SK-N-SH (cell line): ENCODE results near the gene CLEC18A.

Experiments
- ELF1 ChIP-seq: IDR thresholded peaks from 2 replicates; pipeline ENCODE4 v1.4.0; 2012
- EP300 ChIP-seq, 2 experiments: IDR thresholded peaks; 2 replicates each; pipeline versions ENCODE4 v1.4.0 to v1.6.1; 2012; ENCODE audit warnings: borderline replicate concordance in 1 of 2, low read depth in 1 of 2, low read length in 1 of 2
- FOSL2 ChIP-seq: IDR thresholded peaks from 2 replicates; pipeline ENCODE4 v1.4.0; 2012; ENCODE audit warnings: low read depth, mild to moderate bottlenecking, moderate library complexity, borderline replicate concordance
- FOXJ3 ChIP-seq: sonication (generic); formaldehyde crosslinking; IDR thresholded peaks from 2 replicates; pipeline ENCODE4 v1.5.1; 2020; ENCODE audit warnings: mild to moderate bottlenecking, missing genetic modification reagents
- FOXM1 ChIP-seq: IDR thresholded peaks from 2 replicates; pipeline ENCODE4 v1.4.0; 2012; ENCODE audit warnings: low read depth, mild to moderate bottlenecking
- MEF2A ChIP-seq: IDR thresholded peaks from 2 replicates; pipeline ENCODE4 v1.4.0; 2012; ENCODE audit warnings: low read depth, borderline replicate concordance
- POLR2AphosphoS5 ChIP-seq: IDR thresholded peaks from 2 replicates; pipeline ENCODE4 v1.6.1; 2012; ENCODE audit warnings: low read depth, low read length
- RAD21 ChIP-seq: IDR thresholded peaks from 2 replicates; pipeline ENCODE4 v1.6.1; 2012; ENCODE audit warnings: mild to moderate bottlenecking, low read length
- RXRA ChIP-seq: IDR thresholded peaks from 2 replicates; pipeline ENCODE4 v1.4.0; 2012; ENCODE audit warnings: low read depth, mild to moderate bottlenecking, borderline replicate concordance
- YY1 ChIP-seq: IDR thresholded peaks from 2 replicates; pipeline ENCODE4 v1.4.0; 2012; ENCODE audit warnings: low read depth, mild to moderate bottlenecking
- TF ChIP-seq, protein P1 (sequence below): fragments of 200-600 bp; sonication (generic); IDR thresholded peaks from 2 replicates; pipeline ENCODE4 v1.6.1; 2017; ENCODE audit warnings: antibody characterized with exemption, mild to moderate bottlenecking, moderate library complexity
- TF ChIP-seq, protein P2 (sequence below): IDR thresholded peaks from 2 replicates; pipeline ENCODE4 v1.6.1; 2012; ENCODE audit warnings: mild to moderate bottlenecking, low read depth, low read length, moderate library complexity
- TF ChIP-seq, protein P3 (sequence below): IDR thresholded peaks from 2 replicates; pipeline ENCODE4 v1.4.0; 2012; ENCODE audit warnings: low read depth

DNA sequence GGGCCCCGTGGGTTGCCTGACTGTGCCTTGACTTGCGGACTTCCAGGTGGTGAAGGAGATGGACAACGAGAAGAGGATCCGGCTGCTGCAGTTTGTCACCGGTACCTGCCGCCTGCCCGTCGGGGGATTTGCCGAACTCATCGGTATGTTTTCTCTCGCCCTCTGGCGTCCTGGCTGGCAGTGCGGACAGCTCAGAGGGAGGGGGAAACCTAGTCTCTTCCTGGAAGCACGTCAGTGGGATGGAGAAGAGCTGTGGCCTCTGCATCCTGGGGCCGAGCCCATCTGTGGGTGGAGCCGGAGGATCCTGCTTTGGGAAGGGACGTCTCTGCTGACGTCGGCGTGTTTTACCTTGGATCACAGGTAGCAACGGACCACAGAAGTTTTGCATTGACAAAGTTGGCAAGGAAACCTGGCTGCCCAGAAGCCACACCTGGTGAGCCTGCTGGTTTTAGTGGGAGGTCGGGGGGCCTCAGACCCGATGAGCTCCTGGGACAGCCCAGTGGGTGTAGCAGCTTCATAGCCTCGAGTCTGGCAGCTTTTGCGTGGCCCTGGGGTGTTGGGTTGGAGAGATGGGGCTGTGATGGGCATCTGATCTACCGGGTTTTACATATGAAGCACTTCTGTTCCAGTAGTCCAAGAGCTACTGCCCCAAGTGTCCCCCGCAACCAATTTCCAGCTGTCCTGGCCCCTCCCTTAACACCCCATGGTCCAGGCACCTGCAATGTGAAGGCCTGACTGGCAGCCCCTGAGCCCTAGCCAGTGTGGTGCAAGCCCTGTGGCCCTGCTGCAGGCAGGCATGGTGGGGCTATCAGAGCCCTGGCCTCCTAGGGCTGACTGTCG, 11.9 kb upstream of the CLEC18A start:
- TF ChIP-seq POLR2AphosphoS5, result no peak
- TF ChIP-seq FOXJ3, result no peak
- TF ChIP-seq, protein P1, sequence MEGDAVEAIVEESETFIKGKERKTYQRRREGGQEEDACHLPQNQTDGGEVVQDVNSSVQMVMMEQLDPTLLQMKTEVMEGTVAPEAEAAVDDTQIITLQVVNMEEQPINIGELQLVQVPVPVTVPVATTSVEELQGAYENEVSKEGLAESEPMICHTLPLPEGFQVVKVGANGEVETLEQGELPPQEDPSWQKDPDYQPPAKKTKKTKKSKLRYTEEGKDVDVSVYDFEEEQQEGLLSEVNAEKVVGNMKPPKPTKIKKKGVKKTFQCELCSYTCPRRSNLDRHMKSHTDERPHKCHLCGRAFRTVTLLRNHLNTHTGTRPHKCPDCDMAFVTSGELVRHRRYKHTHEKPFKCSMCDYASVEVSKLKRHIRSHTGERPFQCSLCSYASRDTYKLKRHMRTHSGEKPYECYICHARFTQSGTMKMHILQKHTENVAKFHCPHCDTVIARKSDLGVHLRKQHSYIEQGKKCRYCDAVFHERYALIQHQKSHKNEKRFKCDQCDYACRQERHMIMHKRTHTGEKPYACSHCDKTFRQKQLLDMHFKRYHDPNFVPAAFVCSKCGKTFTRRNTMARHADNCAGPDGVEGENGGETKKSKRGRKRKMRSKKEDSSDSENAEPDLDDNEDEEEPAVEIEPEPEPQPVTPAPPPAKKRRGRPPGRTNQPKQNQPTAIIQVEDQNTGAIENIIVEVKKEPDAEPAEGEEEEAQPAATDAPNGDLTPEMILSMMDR, result no peak
- TF ChIP-seq, protein P2, sequence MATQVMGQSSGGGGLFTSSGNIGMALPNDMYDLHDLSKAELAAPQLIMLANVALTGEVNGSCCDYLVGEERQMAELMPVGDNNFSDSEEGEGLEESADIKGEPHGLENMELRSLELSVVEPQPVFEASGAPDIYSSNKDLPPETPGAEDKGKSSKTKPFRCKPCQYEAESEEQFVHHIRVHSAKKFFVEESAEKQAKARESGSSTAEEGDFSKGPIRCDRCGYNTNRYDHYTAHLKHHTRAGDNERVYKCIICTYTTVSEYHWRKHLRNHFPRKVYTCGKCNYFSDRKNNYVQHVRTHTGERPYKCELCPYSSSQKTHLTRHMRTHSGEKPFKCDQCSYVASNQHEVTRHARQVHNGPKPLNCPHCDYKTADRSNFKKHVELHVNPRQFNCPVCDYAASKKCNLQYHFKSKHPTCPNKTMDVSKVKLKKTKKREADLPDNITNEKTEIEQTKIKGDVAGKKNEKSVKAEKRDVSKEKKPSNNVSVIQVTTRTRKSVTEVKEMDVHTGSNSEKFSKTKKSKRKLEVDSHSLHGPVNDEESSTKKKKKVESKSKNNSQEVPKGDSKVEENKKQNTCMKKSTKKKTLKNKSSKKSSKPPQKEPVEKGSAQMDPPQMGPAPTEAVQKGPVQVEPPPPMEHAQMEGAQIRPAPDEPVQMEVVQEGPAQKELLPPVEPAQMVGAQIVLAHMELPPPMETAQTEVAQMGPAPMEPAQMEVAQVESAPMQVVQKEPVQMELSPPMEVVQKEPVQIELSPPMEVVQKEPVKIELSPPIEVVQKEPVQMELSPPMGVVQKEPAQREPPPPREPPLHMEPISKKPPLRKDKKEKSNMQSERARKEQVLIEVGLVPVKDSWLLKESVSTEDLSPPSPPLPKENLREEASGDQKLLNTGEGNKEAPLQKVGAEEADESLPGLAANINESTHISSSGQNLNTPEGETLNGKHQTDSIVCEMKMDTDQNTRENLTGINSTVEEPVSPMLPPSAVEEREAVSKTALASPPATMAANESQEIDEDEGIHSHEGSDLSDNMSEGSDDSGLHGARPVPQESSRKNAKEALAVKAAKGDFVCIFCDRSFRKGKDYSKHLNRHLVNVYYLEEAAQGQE, result no peak
- TF ChIP-seq, protein P3, sequence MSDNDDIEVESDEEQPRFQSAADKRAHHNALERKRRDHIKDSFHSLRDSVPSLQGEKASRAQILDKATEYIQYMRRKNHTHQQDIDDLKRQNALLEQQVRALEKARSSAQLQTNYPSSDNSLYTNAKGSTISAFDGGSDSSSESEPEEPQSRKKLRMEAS, result no peak
- TF ChIP-seq RAD21, result no peak
- TF ChIP-seq FOSL2, result no peak
- TF ChIP-seq MEF2A, result no peak
- no peak for TF ChIP-seq YY1
- TF ChIP-seq EP300 (IDR thresholded peaks at IDR 0.05; ENCODE audit: borderline replicate concordance in 1 of 2, low read depth in 1 of 2, low read length in 1 of 2), result no peak
- TF ChIP-seq FOXM1, result no peak
- TF ChIP-seq ELF1, result no peak
- no peak for TF ChIP-seq RXRA
